Measurements from ENCODE around the gene NRG3. TPM values are rescaled to one million over a fixed set of nuclear protein-coding genes. Genes with fewer than 3 reads are reported as not detected.

Gene NRG3
- total RNA-seq, 2 experiments from 2014 or later = not detected

DNA sequence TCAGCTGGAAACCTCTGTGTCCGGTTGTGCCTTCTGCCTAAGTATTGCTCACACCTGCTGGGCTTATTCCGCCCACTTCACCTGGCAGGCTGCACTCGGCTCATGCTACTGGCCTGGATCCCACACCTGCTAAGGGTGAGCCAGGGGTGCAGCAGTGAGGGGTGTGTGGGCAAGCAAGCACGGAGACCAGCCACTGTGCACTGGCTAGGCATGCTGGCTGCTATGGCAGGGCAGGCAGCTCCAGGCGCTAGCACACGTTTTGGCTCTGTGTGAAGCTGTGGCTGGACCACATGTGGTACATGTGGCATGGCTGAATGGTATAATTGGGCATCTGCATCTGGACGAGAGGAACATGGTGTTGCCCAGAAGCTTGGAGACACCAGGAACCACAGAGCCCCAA is 940.7 kb downstream of the NRG3 start:
- POLR2A ChIA-PET = no interaction called here
- no peaks in the 10 kb centered on the region for H3K4me1 ChIP-seq (ENCODE audit: insufficient read depth, low read length)

GRCh38 chr10:82817676-82818422 is 942.9 kb downstream of the NRG3 start:
- H3K27me3 Mint-ChIP-seq = no peaks in the 10 kb centered on the region
- CTCF ChIA-PET = interaction anchor here (1.1 kb wide), 1 partner anchor 9 kb away, joined by 6 read pairs; no protein-coding TSS in a partner anchor

More for the DNA sequence above, 940.7 kb downstream of the NRG3 start:
- Mint-ChIP-seq H3K4me1 (ENCODE audit: low read depth) (no peaks in the 10 kb centered on the region), H3K4me3 (no peak overlapping the region), H3K27me3 (no peaks in the 10 kb centered on the region), H3K36me3 (ENCODE audit: low read depth) (no peaks in the 10 kb centered on the region), H3K27ac (no peak overlapping the region), H3K9me3 (peaks cover 2% of the 10 kb centered on the region)
- Histone ChIP-seq H3K36me3 (ENCODE audit: insufficient read depth, low read length) (no peaks in the 10 kb centered on the region), H3K9me3 (ENCODE audit: control insufficient read depth in 1 of 2, insufficient read depth in 1 of 2, low read length in 2 of 2) (peaks cover 0 to 12% of the 10 kb centered on the region in 2 experiments), H3K27ac (ENCODE audit: low read depth in 1 of 2, low read length in 2 of 2) (no peak overlapping the region), H3K4me3 (ENCODE audit: low read length) (no peak overlapping the region), H3K27me3 (ENCODE audit: control insufficient read depth in 1 of 2, insufficient read depth in 2 of 2, low read length in 2 of 2) (no peaks in the 10 kb centered on the region)
- ATAC-seq (ENCODE audit: poor library complexity) (no peak), DNase-seq (no peak)
- CTCF ChIA-PET = no interaction called here
- TF ChIP-seq CTCF (IDR thresholded peaks at IDR 0.05) = no peak
- intact Hi-C loops (cut with DNase I, micrococcal nuclease) = no loop called here

DNA sequence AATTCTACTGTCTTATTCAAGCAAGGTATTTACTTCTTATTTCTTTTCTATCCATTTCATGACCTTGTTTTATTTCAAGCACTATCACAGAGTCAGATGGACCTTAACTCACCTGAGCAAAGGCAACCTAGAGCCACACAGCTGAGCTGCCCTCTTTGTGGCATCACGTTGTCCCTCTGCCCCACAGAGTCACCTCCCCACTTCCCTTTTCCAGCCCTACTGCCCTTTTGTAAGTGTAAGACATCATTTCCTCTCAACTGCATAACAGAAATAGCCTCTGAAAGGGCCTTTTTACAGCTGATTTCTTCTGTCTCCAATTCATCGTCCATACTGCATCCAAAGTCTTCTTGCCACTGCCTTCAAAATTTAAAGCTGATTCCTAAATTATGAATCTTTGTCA is 946.0 kb downstream of the NRG3 start:
- no peaks in the 10 kb centered on the region for H3K9me3 Mint-ChIP-seq
- H3K36me3 Mint-ChIP-seq (ENCODE audit: low read depth) = no peaks in the 10 kb centered on the region
- Histone ChIP-seq H3K9me3 (ENCODE audit: control insufficient read depth in 1 of 2, insufficient read depth in 1 of 2, low read length in 2 of 2) (peaks cover 0 to 6% of the 10 kb centered on the region in 2 experiments), H3K27ac (ENCODE audit: low read depth in 1 of 2, low read length in 2 of 2) (no peak overlapping the region), H3K27me3 (ENCODE audit: control insufficient read depth in 1 of 2, insufficient read depth in 2 of 2, low read length in 2 of 2) (no peaks in the 10 kb centered on the region), H3K36me3 (ENCODE audit: insufficient read depth, low read length) (no peaks in the 10 kb centered on the region), H3K4me3 (ENCODE audit: low read length) (no peak overlapping the region), H3K4me1 (ENCODE audit: insufficient read depth, low read length) (no peaks in the 10 kb centered on the region)
- TF ChIP-seq CTCF (IDR thresholded peaks at IDR 0.05) = no peak
- H3K4me3 Mint-ChIP-seq = no peak overlapping the region
- DNase-seq (no peak), ATAC-seq (ENCODE audit: poor library complexity) (no peak)
- no peak overlapping the region for H3K27ac Mint-ChIP-seq
- intact Hi-C loops (cut with DNase I, micrococcal nuclease) = no loop called here
- ChIA-PET POLR2A (no interaction called here), CTCF (no interaction called here)
- no peaks in the 10 kb centered on the region for H3K4me1 Mint-ChIP-seq (ENCODE audit: low read depth)
- no peaks in the 10 kb centered on the region for H3K27me3 Mint-ChIP-seq

More at GRCh38 chr10:82817676-82818422, 942.9 kb downstream of the NRG3 start:
- ATAC-seq (ENCODE audit: poor library complexity) (no peak), DNase-seq (no peak)
- Mint-ChIP-seq H3K9me3 (peaks cover 2% of the 10 kb centered on the region), H3K36me3 (ENCODE audit: low read depth) (no peaks in the 10 kb centered on the region), H3K27ac (no peak overlapping the region), H3K4me3 (no peak overlapping the region), H3K4me1 (ENCODE audit: low read depth) (no peaks in the 10 kb centered on the region)
- no peaks in the 10 kb centered on the region for H3K36me3 ChIP-seq (ENCODE audit: insufficient read depth, low read length)
- no peaks in the 10 kb centered on the region for H3K27me3 ChIP-seq (ENCODE audit: control insufficient read depth in 1 of 2, insufficient read depth in 2 of 2, low read length in 2 of 2)
- POLR2A ChIA-PET = no interaction called here
- no peak for TF ChIP-seq CTCF (IDR thresholded peaks at IDR 0.05)
- no peaks in the 10 kb centered on the region for H3K4me1 ChIP-seq (ENCODE audit: insufficient read depth, low read length)
- H3K9me3 ChIP-seq (ENCODE audit: control insufficient read depth in 1 of 2, insufficient read depth in 1 of 2, low read length in 2 of 2) = peaks cover 0 to 12% of the 10 kb centered on the region in 2 experiments
- H3K27ac ChIP-seq (ENCODE audit: low read depth in 1 of 2, low read length in 2 of 2) = no peak overlapping the region
- intact Hi-C loops (cut with DNase I, micrococcal nuclease) = no loop called here
- no peak overlapping the region for H3K4me3 ChIP-seq (ENCODE audit: low read length)
